PFSK-1 (cell line): ENCODE data around the gene USH1C.

Source experiments
- TAF1 ChIP-seq: IDR thresholded peaks from 2 replicates; pipeline ENCODE4 v1.6.1; 2012; ENCODE audit warnings: low read length, control low read depth, borderline replicate concordance; ENCODE audit not compliant: insufficient read depth
- TF ChIP-seq, protein P1 (sequence below), 2 experiments: IDR thresholded peaks; 2 replicates each; pipeline versions ENCODE4 v1.6.1 to v1.8.0; 2011 to 2012; ENCODE audit warnings: low read depth in 2 of 2, low read length in 2 of 2, control low read depth in 1 of 2, inconsistent platforms in 1 of 2, mild to moderate bottlenecking in 1 of 2, moderate library complexity in 1 of 2; ENCODE audit not compliant: insufficient read depth in 1 of 2

DNA sequence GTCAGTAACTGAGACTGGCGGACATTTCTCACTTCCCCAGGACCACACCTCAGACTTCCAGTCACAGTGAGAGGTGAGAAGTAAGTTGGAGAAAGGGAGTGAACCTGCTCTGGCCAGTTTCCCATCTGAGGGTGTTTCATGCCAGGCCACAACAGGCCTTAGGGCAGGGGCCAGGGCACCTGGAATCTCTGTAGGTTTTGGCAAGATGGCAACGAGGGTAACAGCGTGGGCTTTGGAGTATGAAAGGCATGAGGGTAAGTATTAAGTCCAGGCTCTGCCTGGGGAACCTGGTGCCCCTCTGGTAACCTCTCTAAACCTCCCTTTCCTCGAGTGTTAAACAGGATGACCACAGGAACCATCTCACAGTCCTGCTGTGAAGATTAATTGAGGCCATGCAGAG lies 39.1 kb downstream of the USH1C start:
- no peak for TF ChIP-seq TAF1
- TF ChIP-seq, protein P1, sequence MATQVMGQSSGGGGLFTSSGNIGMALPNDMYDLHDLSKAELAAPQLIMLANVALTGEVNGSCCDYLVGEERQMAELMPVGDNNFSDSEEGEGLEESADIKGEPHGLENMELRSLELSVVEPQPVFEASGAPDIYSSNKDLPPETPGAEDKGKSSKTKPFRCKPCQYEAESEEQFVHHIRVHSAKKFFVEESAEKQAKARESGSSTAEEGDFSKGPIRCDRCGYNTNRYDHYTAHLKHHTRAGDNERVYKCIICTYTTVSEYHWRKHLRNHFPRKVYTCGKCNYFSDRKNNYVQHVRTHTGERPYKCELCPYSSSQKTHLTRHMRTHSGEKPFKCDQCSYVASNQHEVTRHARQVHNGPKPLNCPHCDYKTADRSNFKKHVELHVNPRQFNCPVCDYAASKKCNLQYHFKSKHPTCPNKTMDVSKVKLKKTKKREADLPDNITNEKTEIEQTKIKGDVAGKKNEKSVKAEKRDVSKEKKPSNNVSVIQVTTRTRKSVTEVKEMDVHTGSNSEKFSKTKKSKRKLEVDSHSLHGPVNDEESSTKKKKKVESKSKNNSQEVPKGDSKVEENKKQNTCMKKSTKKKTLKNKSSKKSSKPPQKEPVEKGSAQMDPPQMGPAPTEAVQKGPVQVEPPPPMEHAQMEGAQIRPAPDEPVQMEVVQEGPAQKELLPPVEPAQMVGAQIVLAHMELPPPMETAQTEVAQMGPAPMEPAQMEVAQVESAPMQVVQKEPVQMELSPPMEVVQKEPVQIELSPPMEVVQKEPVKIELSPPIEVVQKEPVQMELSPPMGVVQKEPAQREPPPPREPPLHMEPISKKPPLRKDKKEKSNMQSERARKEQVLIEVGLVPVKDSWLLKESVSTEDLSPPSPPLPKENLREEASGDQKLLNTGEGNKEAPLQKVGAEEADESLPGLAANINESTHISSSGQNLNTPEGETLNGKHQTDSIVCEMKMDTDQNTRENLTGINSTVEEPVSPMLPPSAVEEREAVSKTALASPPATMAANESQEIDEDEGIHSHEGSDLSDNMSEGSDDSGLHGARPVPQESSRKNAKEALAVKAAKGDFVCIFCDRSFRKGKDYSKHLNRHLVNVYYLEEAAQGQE (IDR thresholded peaks at IDR 0.05; ENCODE audit: insufficient read depth in 1 of 2, low read depth in 2 of 2, low read length in 2 of 2) = no peak
